CD14-positive monocyte (primary cell): ENCODE data around the gene TMEM117. TPM values are rescaled to one million over a fixed set of nuclear protein-coding genes. Genes with fewer than 3 reads are reported as not detected.

Experiments
- DNase-seq, 3 donors: peaks; one replicate each; pipeline ENCODE4 v3.0.0-alpha.2; 2011 to 2022
- H2AFZ ChIP-seq: 2 replicates; pipeline ENCODE4 v1.6.0; 2012; ENCODE audit warnings: mild to moderate bottlenecking, low read depth, low read length, inconsistent platforms; ENCODE audit not compliant: insufficient read depth, poor library complexity, severe bottlenecking
- H3K27ac ChIP-seq, 2 donors: 1 replicate in 1 of 2; 2 replicates in 1 of 2; pipeline ENCODE4 v1.5.1; 2012 to 2013; ENCODE audit warnings: low read length in 2 of 2, control low read depth in 1 of 2, inconsistent platforms in 1 of 2, low read depth in 1 of 2, mild to moderate bottlenecking in 1 of 2
- H3K27me3 ChIP-seq, 2 donors: one replicate each; pipeline versions ENCODE4 v1.6.0 to v1.6.1; 2011 to 2013; ENCODE audit warnings: low read length in 2 of 2; ENCODE audit not compliant: control insufficient read depth in 2 of 2, insufficient read depth in 2 of 2
- H3K36me3 ChIP-seq, 2 donors: replicated peaks in 1 of 2; 1 replicate in 1 of 2; 2 replicates in 1 of 2; pipeline versions ENCODE4 v1.5.1 to v1.6.1; 2012 to 2013; ENCODE audit warnings: low read length in 2 of 2, control low read depth in 1 of 2, inconsistent platforms in 1 of 2, mild to moderate bottlenecking in 1 of 2; ENCODE audit not compliant: insufficient read depth in 2 of 2, control insufficient read depth in 1 of 2
- H3K4me1 ChIP-seq, 2 donors: 1 replicate in 1 of 2; 2 replicates in 1 of 2; pipeline versions ENCODE4 v1.5.1 to v1.6.1; 2012 to 2013; ENCODE audit warnings: low read length in 2 of 2, control low read depth in 1 of 2, inconsistent platforms in 1 of 2, mild to moderate bottlenecking in 1 of 2, moderate library complexity in 1 of 2; ENCODE audit not compliant: insufficient read depth in 2 of 2, control insufficient read depth in 1 of 2
- H3K4me2 ChIP-seq: replicated peaks from 2 replicates; pipeline ENCODE3; 2012; ENCODE audit warnings: low read length, moderate library complexity, mild to moderate bottlenecking; ENCODE audit not compliant: poor library complexity, severe bottlenecking; ENCODE audit errors: extremely low read depth
- H3K4me3 ChIP-seq, 3 experiments: fragments of 200-600 bp in 1 of 3; sonication (generic) in 1 of 3; replicated peaks in 1 of 3; 1 replicate in 2 of 3; 2 replicates in 1 of 3; pipeline ENCODE4 v1.5.1; 2011 to 2013; ENCODE audit warnings: low read length in 3 of 3, mild to moderate bottlenecking in 3 of 3, control low read depth in 2 of 3, low read depth in 2 of 3, inconsistent platforms in 1 of 3, moderate library complexity in 1 of 3
- H3K79me2 ChIP-seq: 2 replicates; pipeline ENCODE4 v1.6.0; 2012; ENCODE audit warnings: mild to moderate bottlenecking, control low read depth, inconsistent platforms, low read length, moderate library complexity; ENCODE audit not compliant: insufficient read depth
- H3K9ac ChIP-seq: 2 replicates; pipeline ENCODE4 v1.6.0; 2017; ENCODE audit warnings: low read length, mild to moderate bottlenecking; ENCODE audit not compliant: insufficient read depth, poor library complexity, severe bottlenecking
- H3K9me3 ChIP-seq, 2 donors: replicated peaks in 1 of 2; 1 replicate in 1 of 2; 2 replicates in 1 of 2; pipeline versions ENCODE4 v1.5.1 to v1.6.1; 2012 to 2013; ENCODE audit warnings: low read length in 2 of 2, control low read depth in 1 of 2; ENCODE audit not compliant: control insufficient read depth in 1 of 2, insufficient read depth in 1 of 2
- H4K20me1 ChIP-seq: 2 replicates; pipeline ENCODE4 v1.6.0; 2012; ENCODE audit warnings: mild to moderate bottlenecking, low read length, control low read depth, moderate library complexity; ENCODE audit not compliant: insufficient read depth
- H3K27ac Mint-ChIP-seq, 7 donors: one replicate each; pipeline ENCODE4 v1.8.0; 2020; ENCODE audit warnings: mild to moderate bottlenecking in 7 of 7, mixed read lengths in 7 of 7, moderate library complexity in 6 of 7, inconsistent platforms in 2 of 7
- H3K27me3 Mint-ChIP-seq, 3 donors: one replicate each; pipeline ENCODE4 v1.8.0; 2021 to 2022; ENCODE audit warnings: low read depth in 3 of 3, mild to moderate bottlenecking in 3 of 3, mixed read lengths in 3 of 3, moderate library complexity in 3 of 3, inconsistent platforms in 1 of 3
- H3K36me3 Mint-ChIP-seq, 2 donors: one replicate each; pipeline ENCODE4 v1.8.0; 2020; ENCODE audit warnings: mixed read lengths in 2 of 2, inconsistent platforms in 1 of 2, mild to moderate bottlenecking in 1 of 2
- H3K4me1 Mint-ChIP-seq: one replicate; pipeline ENCODE4 v1.8.0; 2020; ENCODE audit warnings: mild to moderate bottlenecking, mixed read lengths
- H3K4me3 Mint-ChIP-seq, 2 donors: one replicate each; pipeline ENCODE4 v1.8.0; 2020; ENCODE audit warnings: mild to moderate bottlenecking in 2 of 2, mixed read lengths in 2 of 2, moderate library complexity in 1 of 2
- H3K9me3 Mint-ChIP-seq, 7 donors: one replicate each; pipeline ENCODE4 v1.8.0; 2020 to 2022; ENCODE audit warnings: mixed read lengths in 7 of 7, mild to moderate bottlenecking in 6 of 7, moderate library complexity in 6 of 7, inconsistent platforms in 2 of 7
- CTCF ChIP-seq: fragments of 200-600 bp; IDR thresholded peaks from one replicate; pipeline ENCODE4 v1.8.0; 2022; ENCODE audit warnings: antibody characterized with exemption, mild to moderate bottlenecking
- WGBS: methylation state at CpG from one replicate; pipeline ENCODE4 v1.1.5; 2013; ENCODE audit warnings: missing lambda C conversion rate; ENCODE audit not compliant: insufficient coverage; 5-methylcytosine and 5-hydroxymethylcytosine counted together
- intact Hi-C, 2 donors: fragments of 100-400 bp; cut with micrococcal nuclease; formaldehyde crosslinking; loops; one replicate each; pipeline versions ENCODE4 v1.15.0 to v1.15.1; 2023
- polyA plus RNA-seq, 3 donors: library from polyadenylated mRNA; depleted of rRNA in 1 of 3; unstranded in 2 of 3; stranded (reverse) in 1 of 3; fragments of 300-500 nt in 2 of 3; fragments of >200 nt in 1 of 3; fragmentation: Illumina TruSeq in 2 of 3; gene quantifications; 1 replicate in 2 of 3; 2 replicates in 1 of 3; pipeline ENCODE4 v1.2.3, GENCODE V29; 2012 to 2021

Gene TMEM117
- polyA plus RNA-seq, 3 donors: 0.11 to 0.42 TPM; not detected in 1

DNA sequence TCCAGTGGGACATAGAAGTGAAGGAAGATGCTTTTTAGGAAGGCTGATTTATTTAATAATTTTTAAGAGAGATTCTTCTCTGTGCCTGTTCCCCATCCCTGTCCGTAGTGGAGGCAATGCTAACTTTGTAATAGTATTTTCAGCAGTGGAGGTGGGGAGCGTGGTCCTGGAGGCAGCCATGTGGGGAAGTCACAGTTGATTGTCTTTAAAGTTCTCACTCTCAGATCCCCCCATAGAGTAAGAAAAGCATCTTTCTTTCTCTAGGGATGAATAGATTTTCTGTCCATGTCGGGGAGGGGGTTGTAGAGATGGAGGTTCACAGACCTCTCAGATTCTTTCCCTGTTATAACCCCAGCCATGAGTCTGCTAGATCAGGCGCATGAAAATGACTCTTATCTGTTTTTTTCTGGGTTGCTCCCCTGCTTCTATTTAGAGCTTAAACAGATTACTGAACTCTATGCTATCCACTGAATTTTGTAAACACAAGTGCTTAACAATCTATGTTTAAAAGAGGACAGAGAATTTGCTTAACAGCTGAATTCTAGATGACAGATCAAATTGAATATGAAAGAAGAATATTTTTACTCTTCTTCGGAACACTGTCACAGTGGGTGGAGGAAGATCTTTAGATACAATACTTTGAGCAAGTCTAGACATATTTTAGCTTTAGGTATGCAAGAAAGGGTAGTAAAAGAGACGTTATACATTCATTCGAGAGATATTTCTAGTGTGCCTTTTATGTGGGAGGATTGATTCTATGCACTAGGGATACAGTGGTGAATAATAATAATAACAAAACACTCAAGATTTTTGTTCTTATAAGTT lies 25.3 kb downstream of the TMEM117 start:
- H3K4me3 ChIP-seq: no peak overlapping the region
- no peaks in the 10 kb centered on the region for H4K20me1 ChIP-seq
- Mint-ChIP-seq H3K4me3 (no peak overlapping the region), H3K27me3 (peaks cover 3 to 7% (median 5%) of the 10 kb centered on the region in 3 donors), H3K4me1 (no peaks in the 10 kb centered on the region), H3K36me3 (no peaks in the 10 kb centered on the region), H3K9me3 (peaks cover 0 to 12% (median 0%) of the 10 kb centered on the region in 7 donors), H3K27ac (no peak overlapping the region)
- H3K79me2 ChIP-seq: no peaks in the 10 kb centered on the region
- WGBS: 100% methylated on average over 1 of the region's 7 CpGs
- no peaks in the 10 kb centered on the region for H3K27me3 ChIP-seq
- no peak overlapping the region for H3K27ac ChIP-seq
- no peaks in the 10 kb centered on the region for H3K4me1 ChIP-seq
- no peaks in the 10 kb centered on the region for H3K36me3 ChIP-seq
- no peak overlapping the region for H2AFZ ChIP-seq
- no peak for DNase-seq
- H3K4me2 ChIP-seq: no peak overlapping the region
- peaks cover 0 to 4% of the 10 kb centered on the region in 2 donors for H3K9me3 ChIP-seq
- intact Hi-C loops: no loop called here
- no peak overlapping the region for H3K9ac ChIP-seq
- TF ChIP-seq CTCF: no peak

DNA sequence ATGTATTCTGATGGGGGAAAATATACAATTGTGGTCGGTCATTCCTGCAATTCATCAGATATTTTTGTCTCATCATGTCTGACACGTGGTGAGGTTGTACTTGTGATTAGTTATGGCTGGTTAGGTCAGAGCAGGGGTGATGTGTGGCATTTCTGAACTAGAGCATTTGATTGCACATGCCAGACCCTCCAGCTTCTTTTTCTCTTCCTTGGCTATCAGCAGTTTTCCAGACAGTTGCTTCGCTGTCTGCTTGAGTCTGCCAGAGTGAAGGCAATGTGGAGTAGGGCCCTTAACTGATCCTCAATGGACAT lies 25.9 kb downstream of the TMEM117 start:
- H3K4me3 Mint-ChIP-seq: no peak overlapping the region
- peaks cover 3 to 7% (median 6%) of the 10 kb centered on the region in 3 donors for H3K27me3 Mint-ChIP-seq
- Histone ChIP-seq H3K36me3 (no peaks in the 10 kb centered on the region), H3K27me3 (no peaks in the 10 kb centered on the region), H3K4me1 (no peaks in the 10 kb centered on the region), H2AFZ (no peak overlapping the region), H4K20me1 (no peaks in the 10 kb centered on the region), H3K9ac (no peak overlapping the region), H3K9me3 (peaks cover 0 to 4% of the 10 kb centered on the region in 2 donors), H3K27ac (no peak overlapping the region), H3K79me2 (no peaks in the 10 kb centered on the region), H3K4me2 (no peak overlapping the region), H3K4me3 (no peak overlapping the region)
- H3K36me3 Mint-ChIP-seq: no peaks in the 10 kb centered on the region
- no peak for TF ChIP-seq CTCF
- DNase-seq: no peak
- H3K27ac Mint-ChIP-seq: no peak overlapping the region
- intact Hi-C loops: no loop called here
- H3K4me1 Mint-ChIP-seq: no peaks in the 10 kb centered on the region
- H3K9me3 Mint-ChIP-seq: peaks cover 0 to 12% (median 0%) of the 10 kb centered on the region in 7 donors
- no CpG with 5 or more reads among the region's 3 CpGs for WGBS
